Measurements from ENCODE around the gene DCBLD1. TPM values are rescaled to one million over a fixed set of nuclear protein-coding genes. Genes with fewer than 3 reads are reported as not detected.

DCBLD1 gene
- total RNA-seq, 2 experiments from 2014 or later = 2.2 to 2.3 TPM

- ATAC-seq (no peak), DNase-seq (no peak)
- Mint-ChIP-seq H3K27me3 (no peaks in the 10 kb centered on the region), H3K36me3 (ENCODE audit: low read depth) (no peaks in the 10 kb centered on the region), H3K27ac (no peak overlapping the region), H3K9me3 (no peaks in the 10 kb centered on the region), H3K4me1 (ENCODE audit: low read depth) (no peaks in the 10 kb centered on the region), H3K4me3 (no peak overlapping the region)
- ChIA-PET CTCF (no interaction called here), POLR2A (no interaction called here)
- intact Hi-C loops (cut with micrococcal nuclease) = no loop called here
- TF ChIP-seq CTCF (IDR thresholded peaks at IDR 0.05) = no peak
These were observed 22.8 kb downstream of the DCBLD1 start for GRCh38 chr6:117505311-117505710.

- no peaks in the 10 kb centered on the region for H3K27me3 Mint-ChIP-seq
- no peak overlapping the region for H3K4me3 Mint-ChIP-seq
- no peak overlapping the region for H3K27ac Mint-ChIP-seq
- ATAC-seq = no peak
- POLR2A ChIA-PET = no interaction called here
- intact Hi-C loops (cut with micrococcal nuclease) = no loop called here
- TF ChIP-seq CTCF (IDR thresholded peaks at IDR 0.05) = no peak
- H3K4me1 Mint-ChIP-seq (ENCODE audit: low read depth) = no peaks in the 10 kb centered on the region
- H3K36me3 Mint-ChIP-seq (ENCODE audit: low read depth) = no peaks in the 10 kb centered on the region
- CTCF ChIA-PET = no interaction called here
- no peaks in the 10 kb centered on the region for H3K9me3 Mint-ChIP-seq
- no peak for DNase-seq
These were observed 23.8 kb downstream of the DCBLD1 start for GRCh38 chr6:117506180-117506835.

GRCh38 chr6:117506907-117507306, 24.4 kb downstream of the DCBLD1 start:
- H3K4me3 Mint-ChIP-seq = no peak overlapping the region
- intact Hi-C loops (cut with micrococcal nuclease) = no loop called here
- no peaks in the 10 kb centered on the region for H3K4me1 Mint-ChIP-seq (ENCODE audit: low read depth)
- no peaks in the 10 kb centered on the region for H3K36me3 Mint-ChIP-seq (ENCODE audit: low read depth)
- DNase-seq (no peak), ATAC-seq (no peak)
- ChIA-PET CTCF (no interaction called here), POLR2A (no interaction called here)
- no peak overlapping the region for H3K27ac Mint-ChIP-seq
- TF ChIP-seq CTCF (IDR thresholded peaks at IDR 0.05) = no peak
- no peaks in the 10 kb centered on the region for H3K9me3 Mint-ChIP-seq
- no peaks in the 10 kb centered on the region for H3K27me3 Mint-ChIP-seq

GRCh38 chr6:117508450-117508971, 26.0 kb downstream of the DCBLD1 start:
- POLR2A ChIA-PET = no interaction called here

More at GRCh38 chr6:117508450-117508971, 26.0 kb downstream of the DCBLD1 start:
- CTCF ChIA-PET = no interaction called here
- no peak for TF ChIP-seq CTCF (IDR thresholded peaks at IDR 0.05)
- H3K27me3 Mint-ChIP-seq = no peaks in the 10 kb centered on the region
- intact Hi-C loops (cut with micrococcal nuclease) = no loop called here
- DNase-seq = no peak
- no peak overlapping the region for H3K27ac Mint-ChIP-seq
- no peaks in the 10 kb centered on the region for H3K36me3 Mint-ChIP-seq (ENCODE audit: low read depth)
- no peaks in the 10 kb centered on the region for H3K4me1 Mint-ChIP-seq (ENCODE audit: low read depth)
- no peak for ATAC-seq
- no peaks in the 10 kb centered on the region for H3K9me3 Mint-ChIP-seq
- H3K4me3 Mint-ChIP-seq = no peak overlapping the region
